NCI-H446 treated with DMSO at 0.1 percent for 48 hours (cell line): Measurements from ENCODE around the gene SOD3.

Source experiments
- DNase-seq: peaks from one replicate; lab custom pipeline; 2025; lab: John Stamatoyannopoulos, UW

Gene SOD3

GRCh38 chr4:24845132-24845531 is 49.8 kb downstream of the SOD3 start:
- no peak for DNase-seq

GRCh38 chr4:24845902-24846301 is 50.5 kb downstream of the SOD3 start:
- DNase-seq, result no peak

DNA sequence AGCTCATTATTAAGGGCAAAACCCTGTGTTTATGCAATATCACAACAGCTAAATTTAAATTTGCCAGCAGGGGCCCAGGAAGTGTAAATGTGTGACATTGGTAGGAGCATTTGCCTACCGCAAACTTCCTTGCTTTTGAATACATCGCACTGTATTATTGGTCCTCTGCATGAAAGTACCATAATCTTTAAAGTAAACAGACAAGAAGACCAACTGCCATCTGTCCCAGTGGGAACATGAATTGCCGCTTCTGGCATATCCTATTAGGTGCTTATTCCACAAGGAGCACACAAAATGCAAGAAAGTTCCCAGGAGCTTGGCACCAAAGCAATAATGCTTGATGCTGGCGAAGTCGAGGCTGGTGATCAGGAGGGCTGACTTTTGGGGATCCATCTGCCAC is 51.3 kb downstream of the SOD3 start:
- no peak for DNase-seq

GRCh38 chr4:24849351-24849750 is 54.0 kb downstream of the SOD3 start:
- DNase-seq, result no peak

DNA sequence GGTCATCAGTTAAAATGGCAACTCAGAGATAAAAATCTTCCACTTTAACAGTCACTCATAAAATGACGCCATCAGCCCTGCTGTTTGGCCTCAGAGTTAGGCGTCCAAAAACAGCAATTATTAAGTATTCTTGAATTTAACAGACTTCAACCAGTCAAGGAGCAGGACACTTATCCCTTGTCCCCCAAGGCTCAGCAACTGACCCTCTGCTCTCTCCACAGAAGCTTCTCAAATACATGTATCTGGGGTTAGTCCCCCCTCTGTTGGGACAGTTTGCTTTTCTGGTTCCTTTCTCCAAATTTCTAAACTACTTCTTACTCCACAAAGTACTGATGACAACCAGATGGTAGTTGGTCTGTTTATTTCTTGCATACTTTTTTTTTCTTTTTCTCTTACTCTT is 54.4 kb downstream of the SOD3 start:
- DNase-seq, result no peak
